Dermis blood vessel endothelial cell (primary cell): ENCODE results near the gene LYPD8. TPM values are rescaled to one million over a fixed set of nuclear protein-coding genes. Genes with fewer than 3 reads are reported as not detected.
"Not testable (repeated sequence)": the region's sequence is repeated elsewhere in the genome, so short reads cannot be mapped to it uniquely, and the experiment has no call there.

Source experiments
- DNase-seq: peaks from one replicate; pipeline ENCODE4 v3.0.0; 2010
- total RNA-seq: library from RNA; depleted of rRNA; stranded (reverse); fragments of >200 nt; gene quantifications from 2 replicates; pipeline ENCODE4 v1.2.3, GENCODE V29; 2014

LYPD8 gene, protein sequence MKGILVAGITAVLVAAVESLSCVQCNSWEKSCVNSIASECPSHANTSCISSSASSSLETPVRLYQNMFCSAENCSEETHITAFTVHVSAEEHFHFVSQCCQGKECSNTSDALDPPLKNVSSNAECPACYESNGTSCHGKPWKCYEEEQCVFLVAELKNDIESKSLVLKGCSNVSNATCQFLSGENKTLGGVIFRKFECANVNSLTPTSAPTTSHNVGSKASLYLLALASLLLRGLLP
- 0.17 and 0.23 TPM in 2 replicates for total RNA-seq

DNA sequence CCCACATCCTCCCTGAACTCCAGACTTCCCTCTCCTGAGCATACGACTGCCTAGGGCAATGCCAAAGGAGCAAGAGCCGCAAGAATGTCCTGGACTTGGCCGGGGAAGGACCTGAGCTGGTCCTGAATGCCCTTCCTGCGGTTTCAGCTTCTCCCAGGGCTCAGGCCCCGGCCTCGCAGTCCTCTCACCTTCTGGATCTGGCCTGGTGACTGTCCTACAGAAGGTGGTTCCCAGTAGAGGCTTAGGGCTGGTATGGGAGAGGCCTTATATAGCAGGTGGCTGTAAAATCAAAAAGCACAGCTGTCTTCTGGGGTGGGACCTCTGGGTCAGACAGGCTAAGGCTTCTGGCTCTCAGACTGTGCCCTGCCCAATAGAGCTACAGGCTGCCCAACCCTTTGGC is at the start of gene LYPD8:
LYPD8 (minus strand) TSS at position 243 of the 400 bp plus-strand sequence. CDS start 4,678 bp downstream, outside the sequence.
- no peak for DNase-seq

DNA sequence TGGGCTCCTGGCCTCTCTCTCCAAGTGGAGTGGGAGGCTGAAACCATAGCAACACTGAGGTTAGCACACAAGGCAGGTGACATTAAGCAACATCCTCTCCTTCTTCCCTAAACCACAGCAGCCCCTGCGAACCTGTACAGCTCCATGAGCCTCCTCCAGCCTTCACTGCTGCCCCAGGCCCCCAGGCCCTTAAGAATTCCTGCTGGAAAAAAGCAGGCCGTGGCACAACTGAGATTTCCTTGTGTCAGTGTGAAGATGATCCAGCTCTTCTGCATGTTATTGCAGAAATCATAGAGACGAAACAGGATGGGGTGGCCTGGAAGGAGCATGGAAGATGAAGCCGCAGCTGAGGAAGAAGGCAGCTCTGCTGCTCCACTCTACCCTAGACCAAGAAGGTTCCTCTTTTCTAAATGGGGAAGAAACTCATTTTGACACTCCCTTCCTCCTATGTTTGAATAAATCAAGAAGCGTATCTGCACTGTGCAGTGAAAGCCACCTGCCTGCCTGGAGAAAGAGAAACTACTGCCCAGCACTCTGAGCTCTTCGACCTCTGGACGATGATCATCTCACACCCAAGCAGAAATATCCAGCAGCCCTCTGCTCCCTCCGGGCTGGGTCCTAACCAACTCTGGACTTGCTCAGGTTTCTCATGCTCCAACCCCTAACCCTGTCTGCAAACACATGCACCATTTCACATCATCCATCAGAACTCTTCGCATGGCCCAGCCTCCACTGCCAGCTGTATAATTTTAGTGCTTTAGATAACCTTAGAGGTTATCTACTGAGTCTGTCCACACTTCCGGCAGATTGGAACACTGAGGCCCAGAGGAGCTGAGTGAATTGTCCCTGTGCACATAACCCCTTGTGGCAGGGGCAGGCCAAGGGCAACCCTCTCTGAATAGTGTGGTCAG is 49.5 kb upstream of the LYPD8 start:
- DNase-seq: no peak

DNA sequence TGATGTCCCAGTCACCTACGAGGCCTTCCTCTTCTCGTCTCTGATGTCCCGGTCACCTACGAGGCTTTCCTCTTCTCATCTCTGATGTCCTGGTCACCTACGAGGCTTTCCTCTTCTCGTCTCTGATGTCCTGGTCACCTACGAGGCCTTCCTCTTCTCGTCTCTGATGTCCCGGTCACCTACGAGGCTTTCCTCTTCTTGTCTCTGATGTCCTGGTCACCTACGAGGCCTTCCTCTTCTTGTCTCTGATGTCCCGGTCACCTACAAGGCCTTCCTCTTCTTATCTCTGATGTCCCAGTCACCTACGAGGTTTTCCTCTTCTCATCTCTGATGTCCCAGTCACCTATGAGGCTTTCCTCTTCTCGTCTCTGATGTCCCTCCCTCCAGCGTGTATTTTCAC is 47.9 kb upstream of the LYPD8 start:
- DNase-seq: not testable (repeated sequence)

DNA sequence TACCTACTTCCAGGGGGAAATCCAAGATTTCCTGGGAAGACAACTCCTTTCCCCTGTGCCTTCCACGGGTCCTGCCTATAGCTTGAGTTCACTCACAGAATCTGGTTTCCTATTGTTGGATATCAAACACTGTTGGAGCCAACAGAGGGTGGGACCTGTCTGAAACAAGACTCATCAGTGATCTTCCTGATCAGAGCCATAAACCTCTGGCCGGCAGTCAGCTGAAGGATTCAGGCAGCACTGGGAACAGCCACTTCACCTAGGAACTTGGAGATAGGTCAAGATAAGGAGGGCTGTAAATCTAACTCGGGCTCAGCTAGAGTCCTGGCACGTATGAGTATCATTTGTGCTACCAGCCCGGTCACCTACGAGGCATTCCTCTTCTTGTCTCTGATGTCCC is 46.9 kb upstream of the LYPD8 start:
- DNase-seq: no peak

DNA sequence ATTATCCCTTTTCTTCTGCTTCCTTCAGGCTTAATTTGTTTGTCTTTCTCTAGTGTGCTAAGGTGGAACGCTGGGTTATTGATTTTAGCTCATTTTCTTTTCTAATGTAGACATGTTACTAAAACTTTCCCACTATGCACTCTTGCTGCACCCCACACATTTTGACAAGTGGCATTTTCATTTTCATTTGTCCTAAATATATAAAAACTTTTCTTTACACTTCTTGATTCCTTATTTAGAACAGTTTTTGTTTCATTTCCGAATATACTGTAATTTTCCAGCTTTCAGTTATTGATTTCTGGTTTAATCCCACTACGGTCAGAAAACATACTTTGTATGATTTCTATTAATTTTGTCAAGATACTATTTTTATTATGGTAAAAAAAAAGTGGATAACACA is 44.9 kb upstream of the LYPD8 start:
- DNase-seq: no peak

DNA sequence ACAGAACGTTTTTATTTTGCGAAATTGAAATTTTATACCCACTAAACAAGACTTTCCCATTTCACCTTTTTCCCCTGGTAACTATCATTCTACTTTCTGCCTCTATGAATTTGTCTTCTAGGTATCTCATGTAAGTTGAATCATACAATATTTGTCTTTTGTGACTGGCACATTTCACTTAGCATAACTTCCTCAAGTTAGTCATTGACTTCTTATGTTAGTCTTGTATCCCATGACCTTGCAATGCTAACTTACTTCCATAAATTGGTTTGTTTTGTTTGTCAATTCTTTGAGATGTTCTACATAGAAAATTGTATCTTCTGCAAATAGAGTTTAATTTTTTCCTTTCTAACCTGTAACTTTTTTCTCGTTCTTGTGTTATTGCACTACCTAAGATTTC is 43.2 kb upstream of the LYPD8 start:
- no peak for DNase-seq

DNA sequence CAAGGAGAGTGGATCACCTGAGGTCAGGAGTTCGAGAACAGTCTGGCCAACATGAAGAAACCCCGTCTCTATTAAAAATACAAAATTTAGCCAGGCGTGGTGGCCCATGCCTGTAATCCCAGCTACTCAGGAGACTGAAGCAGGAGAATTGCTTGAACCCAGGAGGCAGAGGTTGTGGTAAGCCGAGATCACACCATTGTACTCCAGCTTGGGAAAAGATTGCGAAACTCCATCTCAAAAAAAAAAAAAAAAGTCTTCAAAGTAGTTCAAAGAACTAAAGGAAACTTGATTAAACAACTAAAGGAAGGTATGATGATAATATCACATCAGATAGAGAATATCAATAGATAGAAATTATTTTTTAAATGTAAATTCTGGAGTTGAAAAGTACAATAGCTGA is 39.1 kb upstream of the LYPD8 start:
- DNase-seq: not testable (repeated sequence)

DNA sequence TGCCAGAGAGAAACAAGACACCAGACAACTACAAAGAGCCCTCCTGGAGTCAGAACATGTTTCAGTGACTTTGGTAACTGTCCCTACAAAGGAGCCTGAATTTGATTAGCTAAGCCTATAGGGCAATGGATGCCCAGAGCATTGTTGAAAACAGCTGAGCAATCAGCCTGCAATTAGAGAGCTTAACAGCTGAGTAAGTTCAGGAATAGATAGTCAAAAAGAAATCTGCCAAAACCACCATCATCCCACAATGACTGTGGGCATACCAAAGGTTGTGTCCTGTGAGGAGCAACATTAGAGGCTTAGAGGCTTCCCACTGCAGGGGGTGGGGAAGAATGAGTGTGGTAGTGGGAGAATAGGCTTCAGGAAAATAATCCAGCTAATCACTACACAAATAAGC is 38.0 kb upstream of the LYPD8 start:
- DNase-seq: no peak

DNA sequence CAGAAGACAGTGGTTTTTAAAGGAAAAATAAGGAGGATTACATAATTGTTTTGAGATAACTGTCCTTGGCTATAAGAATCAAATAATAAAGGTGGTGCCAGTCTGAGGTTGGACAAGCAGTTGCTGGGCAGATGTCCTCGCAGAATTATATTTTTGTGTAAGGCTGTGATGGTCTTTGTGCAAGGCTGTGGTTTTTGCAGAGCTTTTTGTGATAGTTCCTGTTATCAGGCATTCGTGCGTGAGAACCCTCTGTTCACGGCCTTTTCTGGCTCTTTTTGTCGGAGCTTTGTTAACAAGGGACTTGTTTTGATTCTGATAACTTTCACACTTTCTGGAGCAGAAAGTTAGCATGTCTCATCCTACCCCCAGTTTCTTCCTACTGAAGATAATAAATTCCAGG is 36.8 kb upstream of the LYPD8 start:
- no peak for DNase-seq

DNA sequence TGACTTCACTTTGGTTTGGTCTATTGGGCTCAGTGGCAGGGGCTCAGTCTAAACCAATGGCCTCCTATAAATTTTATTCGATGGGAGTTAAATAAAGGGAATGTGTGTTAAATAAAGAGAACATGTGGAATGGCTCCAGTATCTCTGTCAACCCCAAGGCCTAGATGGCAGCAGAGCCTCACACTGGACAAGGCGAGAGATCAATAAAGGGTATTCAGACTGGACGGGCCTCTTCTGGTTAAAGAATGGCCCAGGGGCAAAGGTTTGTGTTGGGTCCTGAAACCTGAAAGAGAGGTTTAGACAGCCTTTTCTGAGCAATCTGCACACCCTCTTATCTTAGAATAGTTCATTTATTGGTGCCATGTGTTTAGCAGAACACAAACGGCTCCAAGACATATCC is 35.5 kb upstream of the LYPD8 start:
- DNase-seq: no peak

DNA sequence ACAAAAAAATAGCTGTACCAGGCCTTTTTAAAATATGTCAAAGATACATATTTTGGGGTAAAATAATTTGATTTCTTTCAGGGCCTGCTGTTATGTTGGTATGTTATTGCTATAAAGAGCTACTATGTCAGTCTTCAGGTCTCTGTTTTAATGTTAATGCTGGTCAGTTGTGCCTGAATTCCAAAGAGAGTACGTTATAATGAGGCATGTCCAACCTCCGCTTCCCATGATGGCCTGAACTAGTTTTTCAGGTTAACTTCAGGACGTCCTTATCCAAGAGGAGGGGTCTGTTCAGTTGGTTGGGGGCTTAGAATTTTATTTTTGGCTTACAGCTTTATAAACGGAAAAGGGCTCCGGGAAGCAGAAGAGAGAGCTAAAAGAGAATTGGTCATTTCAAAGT is 34.9 kb upstream of the LYPD8 start:
- DNase-seq: no peak

DNA sequence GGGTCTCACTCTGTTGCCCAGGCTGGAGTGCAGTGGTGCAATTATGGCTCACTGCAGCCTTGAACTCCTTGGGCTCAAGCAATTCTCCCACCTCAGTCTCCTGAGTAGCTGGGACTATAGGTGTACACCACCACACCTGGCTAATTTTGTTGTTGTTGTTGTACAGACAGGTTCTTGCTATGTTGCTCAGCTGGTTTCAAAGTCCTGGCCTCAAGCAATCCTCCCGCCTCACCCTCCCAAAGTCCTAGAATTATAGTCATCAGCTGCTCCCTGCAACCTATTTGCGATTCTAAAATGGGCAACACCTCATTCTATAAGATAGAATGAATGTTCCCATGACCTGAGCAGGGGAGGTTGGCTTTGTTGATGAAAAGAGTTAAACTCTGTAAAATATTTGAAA is 33.8 kb upstream of the LYPD8 start:
- DNase-seq: not testable (repeated sequence)

DNA sequence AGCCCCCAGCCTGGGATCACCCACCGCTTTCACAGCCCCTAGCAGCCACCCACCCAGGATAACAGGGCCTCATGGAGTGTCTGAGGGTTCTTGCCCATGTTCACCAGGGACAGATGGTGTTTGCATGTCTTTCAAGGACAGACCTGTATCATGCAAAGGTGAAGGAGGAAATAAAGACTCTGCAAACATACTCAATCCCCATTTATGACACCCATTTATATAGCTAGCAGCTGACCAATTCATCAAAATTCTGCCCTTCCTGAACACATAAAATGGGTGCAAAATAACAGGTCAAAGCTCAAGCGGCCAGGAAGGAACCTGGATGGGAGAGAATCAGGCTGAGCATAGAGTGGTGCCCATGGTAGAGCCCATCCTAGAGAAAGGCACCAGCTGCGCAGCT is 32.8 kb upstream of the LYPD8 start:
- DNase-seq: no peak

DNA sequence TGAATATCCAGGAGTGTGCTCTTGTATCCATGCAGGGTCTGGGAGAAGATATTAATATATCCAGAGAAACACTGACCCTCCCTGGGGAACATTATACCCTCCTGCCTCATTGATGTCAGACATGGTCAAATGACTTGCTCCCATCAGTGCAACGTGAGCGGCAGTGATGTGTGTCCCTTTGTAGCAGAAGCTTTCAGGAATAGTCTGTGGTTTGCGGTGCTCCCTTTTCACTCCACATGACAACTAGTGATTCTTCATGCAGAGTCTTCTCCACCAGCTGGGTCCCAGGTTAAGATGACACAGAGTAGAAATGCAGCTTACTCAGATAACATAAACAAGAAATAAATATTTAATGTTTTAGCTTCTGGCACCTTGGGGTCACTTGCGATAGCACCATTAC is 31.9 kb upstream of the LYPD8 start:
- no peak for DNase-seq

DNA sequence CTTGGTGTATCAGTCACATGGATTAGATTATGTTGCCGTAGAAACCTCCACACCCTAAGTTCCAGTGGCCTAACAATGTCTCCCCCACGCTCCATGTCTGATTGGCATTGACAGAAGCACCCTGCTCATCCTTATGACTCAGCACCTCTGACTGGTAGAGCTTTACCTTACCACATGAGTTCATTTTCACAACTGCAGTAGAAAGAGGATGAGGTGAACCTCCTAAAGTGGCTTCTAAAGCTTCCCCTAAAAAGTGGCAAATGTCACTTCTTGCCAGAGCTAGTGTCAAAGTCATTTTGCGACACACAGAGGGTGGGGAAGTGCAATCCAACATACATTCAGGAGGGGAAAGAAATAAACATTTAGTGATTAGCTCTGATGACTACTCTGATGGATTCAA is 30.6 kb upstream of the LYPD8 start:
- DNase-seq: no peak

DNA sequence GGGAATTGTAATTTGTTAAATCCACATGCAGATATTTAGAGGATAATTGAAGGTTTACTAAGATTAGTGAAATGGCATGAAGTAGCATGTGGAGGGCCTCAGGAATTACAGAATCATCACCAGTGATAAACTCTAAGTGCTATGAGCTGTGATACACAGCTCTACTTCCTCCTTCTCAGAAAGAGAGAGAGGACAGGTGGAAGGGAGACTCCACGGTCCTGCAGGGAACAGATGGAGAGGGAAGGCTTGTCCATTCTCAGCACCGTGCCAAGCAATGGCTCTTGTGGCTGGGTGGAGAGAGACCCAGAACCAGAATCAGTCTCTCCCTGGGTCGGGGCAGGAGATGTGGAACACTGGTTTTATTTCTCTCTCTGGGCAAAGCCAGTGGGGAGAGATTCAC is 27.8 kb upstream of the LYPD8 start:
- DNase-seq: no peak

DNA sequence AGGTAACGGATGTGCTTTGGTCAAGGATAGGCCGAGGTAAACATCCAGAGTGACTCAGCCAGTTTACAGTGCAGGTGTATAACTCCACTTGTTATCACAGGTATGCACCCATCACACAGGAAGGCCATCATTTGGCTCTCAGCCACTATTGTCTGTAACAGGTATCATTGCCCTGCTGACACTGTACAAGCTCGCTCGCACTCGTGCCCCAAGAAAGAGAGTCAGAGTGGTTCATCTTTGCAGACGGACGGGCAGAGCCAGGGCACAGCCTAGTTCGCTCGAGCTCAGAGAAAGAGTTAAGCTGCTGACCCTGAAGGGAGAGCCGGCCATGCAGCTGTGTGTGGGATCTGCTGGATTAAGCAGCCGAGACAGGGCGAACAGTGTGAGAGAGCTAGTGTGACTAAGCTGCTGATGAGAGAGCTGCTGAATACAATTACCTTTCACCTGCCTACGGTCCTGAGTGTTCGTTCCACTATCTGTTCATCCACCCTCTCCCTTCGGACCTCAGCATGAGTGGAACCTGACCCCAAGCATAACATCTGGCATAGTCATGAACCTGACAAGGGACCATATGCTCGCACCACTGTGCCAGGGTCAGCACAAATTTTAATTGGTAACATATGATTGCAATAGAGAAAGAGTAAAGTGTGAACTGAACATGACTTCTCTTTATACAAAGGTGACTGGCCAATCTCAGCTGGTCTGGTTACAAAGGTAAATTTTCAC is 27.0 kb upstream of the LYPD8 start:
- no peak for DNase-seq

DNA sequence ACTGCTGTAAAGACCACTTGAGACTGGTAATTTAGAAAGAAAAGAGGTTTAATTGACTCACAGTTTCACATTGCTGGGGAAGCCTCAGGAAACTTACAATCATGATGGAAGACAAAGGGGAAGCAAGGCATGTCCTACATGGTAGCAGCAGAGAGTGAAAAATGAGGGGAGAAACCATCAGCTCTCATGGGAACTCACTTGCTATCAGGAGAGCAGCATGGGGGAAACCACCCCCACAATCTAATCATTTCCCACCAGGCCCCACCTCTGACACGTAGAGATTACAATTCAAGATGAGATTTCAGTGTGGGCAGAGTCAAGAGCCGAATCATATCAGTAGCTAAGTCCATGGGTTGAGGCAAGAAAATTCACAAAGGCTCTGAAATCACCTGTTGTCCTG is 23.8 kb upstream of the LYPD8 start:
- DNase-seq: no peak

DNA sequence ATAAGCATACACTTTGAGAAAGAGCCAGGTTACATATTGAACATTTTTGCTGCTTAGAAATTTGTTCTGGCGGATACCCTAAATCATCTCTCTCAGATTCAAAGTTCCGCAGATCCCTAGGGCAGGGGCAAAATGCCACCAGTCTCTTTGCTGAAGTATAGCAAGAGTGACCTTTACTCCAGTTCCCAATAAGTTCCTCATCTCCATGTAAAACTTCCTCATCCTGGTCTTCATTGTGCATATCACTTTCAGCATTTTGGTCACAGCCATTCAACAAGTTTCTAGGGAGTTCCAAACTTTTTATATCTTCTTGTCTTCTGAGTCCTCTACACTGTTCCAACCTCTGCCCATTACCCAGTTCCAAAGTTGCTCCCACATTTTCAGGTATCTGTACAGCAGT is 23.3 kb upstream of the LYPD8 start:
- DNase-seq: no peak

DNA sequence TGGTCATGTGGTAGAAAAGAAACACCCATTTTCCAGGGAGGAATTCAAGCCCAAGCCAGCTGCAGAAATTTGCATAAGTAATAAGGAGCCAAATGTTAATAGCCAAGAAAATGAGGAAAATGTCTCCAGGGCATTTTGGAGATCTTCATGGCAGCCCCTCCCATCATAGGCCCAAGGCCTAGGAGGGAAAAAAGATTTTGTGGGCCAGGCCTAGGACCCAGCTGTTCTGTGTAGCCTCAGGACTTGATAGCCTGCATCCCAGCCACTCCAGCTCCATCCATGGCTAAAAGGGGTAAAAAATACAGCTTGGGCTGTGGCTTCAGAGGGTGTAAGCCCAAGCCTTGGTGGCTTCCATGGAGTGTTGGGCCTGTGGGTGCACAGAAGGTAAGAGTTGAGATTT is 21.4 kb upstream of the LYPD8 start:
- DNase-seq: no peak

DNA sequence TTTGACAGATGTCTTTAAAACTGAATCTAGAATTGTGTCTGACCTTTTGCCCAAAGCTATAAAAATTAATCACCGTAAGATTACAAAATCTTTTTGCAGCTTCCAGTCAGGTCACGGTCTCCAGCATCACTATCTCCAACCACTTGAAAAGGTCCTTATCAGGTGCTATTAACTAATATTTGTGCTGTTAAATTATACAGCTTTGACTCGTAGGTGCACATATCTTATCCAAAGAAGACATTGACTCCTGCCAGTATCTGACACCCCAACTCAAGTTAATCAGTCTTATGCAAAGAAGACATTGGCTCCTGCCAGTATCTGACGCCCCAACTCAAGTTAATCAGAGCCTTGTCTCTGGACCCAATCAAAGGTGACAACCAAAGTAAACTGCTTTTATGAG is 19.9 kb upstream of the LYPD8 start:
- DNase-seq: no peak

DNA sequence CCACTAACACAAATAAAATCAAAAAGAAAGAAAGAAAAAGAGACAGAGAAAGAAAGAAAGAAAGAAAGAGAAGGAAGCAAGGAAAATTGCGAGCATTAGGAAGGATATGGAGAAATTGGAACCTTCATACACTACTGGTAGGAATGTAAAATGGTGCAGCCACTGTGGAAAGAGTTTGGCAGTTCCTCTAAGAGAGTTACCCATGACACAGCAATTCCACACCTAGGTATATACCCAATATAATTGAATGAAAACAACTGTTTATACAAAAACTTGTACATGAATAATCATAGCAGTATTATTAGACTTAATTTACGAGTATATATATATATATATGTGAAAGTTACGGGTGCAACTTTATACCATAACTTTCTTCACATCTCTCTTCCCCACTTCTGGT is 4.1 kb upstream of the LYPD8 start:
- no peak for DNase-seq

DNA sequence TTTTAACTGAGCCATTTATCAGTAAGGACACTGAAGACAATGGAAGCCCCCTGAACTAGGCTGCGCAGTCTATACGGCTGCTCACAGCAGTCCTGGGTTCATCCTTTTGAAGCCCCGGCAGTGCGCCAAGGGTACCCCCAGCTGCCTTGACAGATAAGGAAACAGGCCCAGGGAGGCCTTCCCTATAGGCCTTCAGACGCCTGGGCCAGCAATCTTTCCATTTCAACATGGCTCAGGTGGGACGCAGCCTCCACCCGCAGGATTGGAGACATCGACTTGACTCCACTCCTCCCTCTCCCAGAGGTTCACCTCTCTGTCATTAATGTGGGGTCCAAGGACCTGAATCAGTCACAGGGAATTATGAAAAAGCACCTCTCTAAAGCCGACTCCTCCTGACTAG is 2.8 kb upstream of the LYPD8 start:
- no peak for DNase-seq

DNA sequence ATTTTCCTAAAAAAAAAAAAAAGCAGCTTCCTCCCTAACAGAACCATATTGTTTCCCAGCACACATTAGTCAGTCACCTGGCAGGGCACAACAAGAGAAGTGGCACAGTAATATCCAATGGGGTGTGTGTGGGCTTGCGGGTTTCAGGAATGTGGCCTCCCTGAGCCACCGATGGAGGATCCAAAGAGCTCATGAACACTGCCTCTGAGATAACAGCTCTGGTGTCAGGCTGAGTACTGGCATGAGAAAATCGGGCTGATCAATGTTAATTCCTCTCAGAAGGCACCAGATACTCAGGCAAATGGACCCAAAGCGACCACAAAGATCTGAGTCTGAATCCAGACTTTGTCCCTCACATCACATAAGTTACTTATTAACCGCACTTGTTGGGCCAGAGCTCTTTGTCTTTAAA is 2.2 kb upstream of the LYPD8 start:
- DNase-seq: no peak
